Loucy (cell line): ENCODE results near the gene TAS2R8.
"Not testable (repeated sequence)": the region's sequence is repeated elsewhere in the genome, so short reads cannot be mapped to it uniquely, and the experiment has no call there.

Experiments
- H2AFZ ChIP-seq: fragments of 200-600 bp; sonication (generic); 2 replicates; pipeline ENCODE4 v1.6.0; 2016; ENCODE audit warnings: antibody characterized with exemption, mild to moderate bottlenecking, low read length, moderate library complexity
- H3F3A ChIP-seq: fragments of 200-600 bp; 2 replicates; pipeline ENCODE4 v1.6.0; 2016; ENCODE audit warnings: antibody characterized with exemption, low read depth, mild to moderate bottlenecking
- H3K27me3 ChIP-seq: fragments of 200-600 bp; sonication (generic); 2 replicates; pipeline ENCODE4 v1.6.1; 2014; ENCODE audit warnings: low read length, mild to moderate bottlenecking; ENCODE audit not compliant: insufficient read depth, poor library complexity, severe bottlenecking
- H3K36me3 ChIP-seq: fragments of 200-600 bp; sonication (generic); 2 replicates; pipeline ENCODE4 v1.6.1; 2016; ENCODE audit warnings: low read length; ENCODE audit not compliant: insufficient read depth
- H3K4me1 ChIP-seq: fragments of 200-600 bp; sonication (generic); 2 replicates; pipeline ENCODE4 v1.5.1; 2014; ENCODE audit warnings: low read length, mild to moderate bottlenecking; ENCODE audit not compliant: insufficient read depth, poor library complexity, severe bottlenecking
- H3K4me2 ChIP-seq: fragments of 200-600 bp; sonication (generic); 2 replicates; pipeline ENCODE4 v1.6.0; 2014; ENCODE audit warnings: antibody characterized with exemption, low read length, low read depth, mild to moderate bottlenecking; ENCODE audit not compliant: poor library complexity, severe bottlenecking
- H3K4me3 ChIP-seq: fragments of 200-600 bp; sonication (generic); 2 replicates; pipeline ENCODE4 v1.5.1; 2014; ENCODE audit warnings: low read length, mild to moderate bottlenecking, mixed read lengths; ENCODE audit not compliant: poor library complexity, severe bottlenecking
- H3K79me2 ChIP-seq: fragments of 200-600 bp; sonication (generic); 2 replicates; pipeline ENCODE4 v1.6.1; 2014; ENCODE audit warnings: low read length; ENCODE audit not compliant: insufficient read depth
- H3K9ac ChIP-seq: fragments of 200-600 bp; sonication (generic); 2 replicates; pipeline ENCODE4 v1.6.0; 2014; ENCODE audit warnings: mild to moderate bottlenecking, low read depth, low read length, moderate library complexity; ENCODE audit not compliant: poor library complexity, severe bottlenecking
- H3K9me2 ChIP-seq: fragments of 200-600 bp; sonication (generic); replicated peaks from 2 replicates; pipeline ENCODE4 v1.6.1; 2016; ENCODE audit warnings: low read depth, low read length, mixed read lengths
- H3K9me3 ChIP-seq: fragments of 200-600 bp; sonication (generic); 2 replicates; pipeline ENCODE4 v1.6.1; 2014; ENCODE audit warnings: mild to moderate bottlenecking, antibody characterized with exemption, low read length, low read depth; ENCODE audit not compliant: insufficient read depth
- H4K20me1 ChIP-seq: fragments of 200-600 bp; sonication (generic); 2 replicates; pipeline ENCODE4 v1.6.0; 2014; ENCODE audit warnings: antibody characterized with exemption, low read length, mild to moderate bottlenecking; ENCODE audit not compliant: insufficient read depth, poor library complexity, severe bottlenecking
- EZH2phosphoT487 ChIP-seq: fragments of 200-600 bp; IDR thresholded peaks from 2 replicates; pipeline ENCODE4 v1.6.1; 2018; ENCODE audit warnings: antibody characterized with exemption, mild to moderate bottlenecking, moderate library complexity, borderline replicate concordance
- TF ChIP-seq, protein P1 (sequence below): fragments of 200-600 bp; sonication (generic); conservative IDR thresholded peaks from 2 replicates; pipeline ENCODE4 v1.5.1; 2014; ENCODE audit warnings: mild to moderate bottlenecking, antibody characterized with exemption, low read length

TAS2R8 gene

DNA sequence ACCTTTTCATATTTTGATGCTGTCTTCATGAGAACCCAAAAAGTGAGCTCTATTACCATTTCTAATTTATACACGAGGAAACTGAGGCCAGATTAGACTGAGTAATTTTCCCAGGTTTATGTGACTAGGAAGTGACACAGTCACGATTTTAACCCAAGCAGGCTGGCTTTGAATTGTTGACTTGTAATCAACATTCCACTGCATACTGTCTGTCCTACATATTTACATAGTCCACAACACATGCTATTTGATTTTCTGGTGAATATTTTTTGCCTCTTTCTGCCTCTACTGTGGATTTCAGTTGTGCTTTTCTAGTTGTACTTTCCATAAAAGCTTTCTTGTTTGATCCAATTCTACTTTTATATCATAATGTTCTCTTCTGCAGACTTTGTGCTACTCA, 12.9 kb downstream of the TAS2R8 start:
- Histone ChIP-seq H3K4me2 (no peak overlapping the region), H3F3A (no peaks in the 10 kb centered on the region), H3K4me3 (no peak overlapping the region), H3K9ac (no peak overlapping the region), H3K4me1 (no peaks in the 10 kb centered on the region), H3K9me2 (no peaks in the 10 kb centered on the region), H2AFZ (no peak overlapping the region), H3K27me3 (no peaks in the 10 kb centered on the region), H3K9me3 (no peaks in the 10 kb centered on the region), H3K79me2 (no peaks in the 10 kb centered on the region), H3K36me3 (no peaks in the 10 kb centered on the region), H4K20me1 (no peaks in the 10 kb centered on the region)
- TF ChIP-seq, protein P1, sequence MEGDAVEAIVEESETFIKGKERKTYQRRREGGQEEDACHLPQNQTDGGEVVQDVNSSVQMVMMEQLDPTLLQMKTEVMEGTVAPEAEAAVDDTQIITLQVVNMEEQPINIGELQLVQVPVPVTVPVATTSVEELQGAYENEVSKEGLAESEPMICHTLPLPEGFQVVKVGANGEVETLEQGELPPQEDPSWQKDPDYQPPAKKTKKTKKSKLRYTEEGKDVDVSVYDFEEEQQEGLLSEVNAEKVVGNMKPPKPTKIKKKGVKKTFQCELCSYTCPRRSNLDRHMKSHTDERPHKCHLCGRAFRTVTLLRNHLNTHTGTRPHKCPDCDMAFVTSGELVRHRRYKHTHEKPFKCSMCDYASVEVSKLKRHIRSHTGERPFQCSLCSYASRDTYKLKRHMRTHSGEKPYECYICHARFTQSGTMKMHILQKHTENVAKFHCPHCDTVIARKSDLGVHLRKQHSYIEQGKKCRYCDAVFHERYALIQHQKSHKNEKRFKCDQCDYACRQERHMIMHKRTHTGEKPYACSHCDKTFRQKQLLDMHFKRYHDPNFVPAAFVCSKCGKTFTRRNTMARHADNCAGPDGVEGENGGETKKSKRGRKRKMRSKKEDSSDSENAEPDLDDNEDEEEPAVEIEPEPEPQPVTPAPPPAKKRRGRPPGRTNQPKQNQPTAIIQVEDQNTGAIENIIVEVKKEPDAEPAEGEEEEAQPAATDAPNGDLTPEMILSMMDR: no peak
- TF ChIP-seq EZH2phosphoT487: no peak

DNA sequence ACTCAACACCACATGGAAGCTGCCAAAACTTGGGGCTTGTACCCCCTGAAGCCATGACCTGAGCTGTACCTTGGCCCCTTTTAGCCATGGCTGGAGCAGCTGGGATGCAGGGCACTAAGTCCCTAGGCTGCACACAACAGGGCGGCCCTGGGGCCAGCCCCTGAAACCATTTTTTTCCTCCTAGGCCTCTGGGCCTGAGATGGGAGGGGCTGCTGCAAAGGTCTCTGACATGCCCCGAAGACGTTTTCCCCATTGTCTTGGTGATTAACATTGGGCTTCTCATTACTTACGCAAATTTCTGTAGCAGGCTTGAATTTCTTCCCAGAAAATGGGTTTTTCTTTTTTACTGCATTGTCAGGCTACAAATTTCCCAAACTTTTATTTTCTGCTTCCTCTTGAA, 15.3 kb downstream of the TAS2R8 start:
- H3K9me2 ChIP-seq, H3K4me3 ChIP-seq, H3K4me2 ChIP-seq, H2AFZ ChIP-seq, H3K79me2 ChIP-seq, H3K27me3 ChIP-seq, H3K4me1 ChIP-seq, H3K9ac ChIP-seq, H3K9me3 ChIP-seq, H3F3A ChIP-seq, H4K20me1 ChIP-seq, H3K36me3 ChIP-seq: not testable (repeated sequence)

DNA sequence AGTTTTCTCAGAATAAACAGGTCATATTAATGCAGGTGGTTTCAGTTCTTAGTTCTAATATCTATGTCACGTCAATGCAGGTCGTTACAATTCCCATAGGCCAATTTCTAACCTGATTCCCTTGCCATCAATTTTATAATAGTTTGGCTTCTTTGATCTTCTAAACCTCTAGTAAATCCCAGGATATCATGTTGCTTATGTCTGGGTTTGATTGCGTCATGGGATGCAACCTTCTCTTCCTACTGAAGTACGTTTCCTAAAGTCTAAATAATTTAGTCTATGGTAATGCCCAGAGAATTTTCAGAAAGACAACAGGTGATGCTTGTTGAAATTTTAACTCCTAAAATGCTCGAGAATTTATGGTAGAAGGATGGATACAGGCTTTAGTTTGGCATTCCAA, 23.8 kb downstream of the TAS2R8 start:
- Histone ChIP-seq H3K9ac (no peak overlapping the region), H3K4me3 (no peak overlapping the region), H3K4me1 (no peaks in the 10 kb centered on the region), H3K27me3 (no peaks in the 10 kb centered on the region), H3K79me2 (no peaks in the 10 kb centered on the region), H3K9me2 (no peaks in the 10 kb centered on the region), H3K4me2 (no peak overlapping the region), H3K9me3 (no peaks in the 10 kb centered on the region), H3F3A (no peaks in the 10 kb centered on the region), H4K20me1 (no peaks in the 10 kb centered on the region), H3K36me3 (no peaks in the 10 kb centered on the region), H2AFZ (no peak overlapping the region)
- TF ChIP-seq, protein P1: no peak
- no peak for TF ChIP-seq EZH2phosphoT487

DNA sequence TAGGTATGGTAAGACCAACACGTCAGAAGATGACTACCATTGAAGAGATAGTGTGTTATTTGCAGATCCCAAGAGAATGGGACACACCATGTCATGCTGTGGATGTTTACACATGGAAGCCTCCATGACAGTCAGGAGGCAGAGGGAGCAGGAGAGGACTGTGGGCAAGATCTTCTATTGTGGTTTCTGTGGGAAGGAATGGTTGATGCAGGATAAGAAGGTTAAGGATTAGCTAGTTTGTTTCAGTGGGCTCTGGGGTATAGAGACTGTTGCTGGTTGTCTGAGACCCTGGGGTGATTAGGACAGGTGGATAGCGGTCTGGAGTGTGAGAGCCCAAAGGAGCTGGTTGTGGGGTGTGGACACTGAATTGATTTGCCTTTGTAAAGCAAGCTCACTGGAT, 28.0 kb downstream of the TAS2R8 start:
- no peaks in the 10 kb centered on the region for H3K9me2 ChIP-seq
- H3K4me3 ChIP-seq: no peak overlapping the region
- H3K9ac ChIP-seq: no peak overlapping the region
- TF ChIP-seq, protein P1: no peak
- TF ChIP-seq EZH2phosphoT487: no peak
- H3K4me2 ChIP-seq: no peak overlapping the region
- no peaks in the 10 kb centered on the region for H4K20me1 ChIP-seq
- no peaks in the 10 kb centered on the region for H3F3A ChIP-seq
- no peaks in the 10 kb centered on the region for H3K79me2 ChIP-seq
- no peaks in the 10 kb centered on the region for H3K36me3 ChIP-seq
- H3K27me3 ChIP-seq: no peaks in the 10 kb centered on the region
- no peaks in the 10 kb centered on the region for H3K9me3 ChIP-seq
- no peaks in the 10 kb centered on the region for H3K4me1 ChIP-seq
- no peak overlapping the region for H2AFZ ChIP-seq
